Measurements from ENCODE around the gene SH2D6. TPM values are rescaled to one million over a fixed set of nuclear protein-coding genes. Genes with fewer than 3 reads are reported as not detected.

The SH2D6 gene
- polyA plus RNA-seq, 3 donors, result not detected

- Mint-ChIP-seq H3K27ac (peak overlapping the region in 1 of 7 donors; percentile 40), H3K4me3 (no peak overlapping the region)
Measured at GRCh38 chr2:85423525-85423924, 5.0 kb downstream of the SH2D6 start.

GRCh38 chr2:85425588-85425987, 7.1 kb downstream of the SH2D6 start:
- H2AFZ ChIP-seq (ENCODE audit: insufficient read depth, low read depth, low read length, poor library complexity, severe bottlenecking), result no peak overlapping the region
- Mint-ChIP-seq H3K9me3 (peaks cover 0 to 1% (median 0%) of the 10 kb centered on the region in 7 donors), H3K27ac (peak overlapping the region in 1 of 7 donors; percentile 38), H3K4me3 (no peak overlapping the region), H3K36me3 (peaks cover 1 to 4% of the 10 kb centered on the region in 2 donors), H3K27me3 (ENCODE audit: low read depth in 3 of 3) (peaks cover 0 to 3% (median 0%) of the 10 kb centered on the region in 3 donors), H3K4me1 (peaks cover 50% of the 10 kb centered on the region)
- no peaks in the 10 kb centered on the region for H3K9me3 ChIP-seq (replicated peaks in 1 of 2; ENCODE audit: control insufficient read depth in 1 of 2, insufficient read depth in 1 of 2, low read length in 2 of 2)
- peaks cover 40 to 43% of the 10 kb centered on the region in 2 donors for H3K4me1 ChIP-seq (ENCODE audit: control insufficient read depth in 1 of 2, insufficient read depth in 2 of 2, low read length in 2 of 2)
- no peak overlapping the region for H3K27ac ChIP-seq (ENCODE audit: low read depth in 1 of 2, low read length in 2 of 2)
- intact Hi-C loops (cut with micrococcal nuclease), result no loop called here
- H3K4me3 ChIP-seq (replicated peaks in 1 of 3; ENCODE audit: low read depth in 2 of 3, low read length in 3 of 3), result no peak overlapping the region
- H3K9ac ChIP-seq (ENCODE audit: insufficient read depth, low read length, poor library complexity, severe bottlenecking), result no peak overlapping the region
- no peak for DNase-seq
- H4K20me1 ChIP-seq (ENCODE audit: insufficient read depth, low read length), result no peaks in the 10 kb centered on the region
- H3K36me3 ChIP-seq (replicated peaks in 1 of 2; ENCODE audit: control insufficient read depth in 1 of 2, insufficient read depth in 2 of 2, low read length in 2 of 2), result no peaks in the 10 kb centered on the region
- no peaks in the 10 kb centered on the region for H3K27me3 ChIP-seq (ENCODE audit: control insufficient read depth in 2 of 2, insufficient read depth in 2 of 2, low read length in 2 of 2)
- 93% methylated on average over 3 of the region's 3 CpGs for WGBS (ENCODE audit: insufficient coverage)
- no peak for TF ChIP-seq CTCF (IDR thresholded peaks at IDR 0.05)
- H3K79me2 ChIP-seq (ENCODE audit: insufficient read depth, low read length), result no peaks in the 10 kb centered on the region
- H3K4me2 ChIP-seq (replicated peaks; ENCODE audit: extremely low read depth, low read length, poor library complexity, severe bottlenecking), result no peak overlapping the region

More at GRCh38 chr2:85423525-85423924, 5.0 kb downstream of the SH2D6 start:
- Histone ChIP-seq H3K27ac (ENCODE audit: low read depth in 1 of 2, low read length in 2 of 2) (no peak overlapping the region), H2AFZ (ENCODE audit: insufficient read depth, low read depth, low read length, poor library complexity, severe bottlenecking) (peak overlapping the region; percentile 3), H4K20me1 (ENCODE audit: insufficient read depth, low read length) (no peaks in the 10 kb centered on the region), H3K9ac (ENCODE audit: insufficient read depth, low read length, poor library complexity, severe bottlenecking) (no peak overlapping the region), H3K4me2 (replicated peaks; ENCODE audit: extremely low read depth, low read length, poor library complexity, severe bottlenecking) (no peak overlapping the region), H3K4me1 (ENCODE audit: control insufficient read depth in 1 of 2, insufficient read depth in 2 of 2, low read length in 2 of 2) (peaks cover 39 to 47% of the 10 kb centered on the region in 2 donors), H3K79me2 (ENCODE audit: insufficient read depth, low read length) (peaks cover 8% of the 10 kb centered on the region), H3K9me3 (replicated peaks in 1 of 2; ENCODE audit: control insufficient read depth in 1 of 2, insufficient read depth in 1 of 2, low read length in 2 of 2) (no peaks in the 10 kb centered on the region), H3K4me3 (replicated peaks in 1 of 3; ENCODE audit: low read depth in 2 of 3, low read length in 3 of 3) (no peak overlapping the region), H3K27me3 (ENCODE audit: control insufficient read depth in 2 of 2, insufficient read depth in 2 of 2, low read length in 2 of 2) (no peaks in the 10 kb centered on the region), H3K36me3 (replicated peaks in 1 of 2; ENCODE audit: control insufficient read depth in 1 of 2, insufficient read depth in 2 of 2, low read length in 2 of 2) (no peaks in the 10 kb centered on the region)
- Mint-ChIP-seq H3K4me1 (peaks cover 51% of the 10 kb centered on the region), H3K27me3 (ENCODE audit: low read depth in 3 of 3) (peaks cover 0 to 3% (median 0%) of the 10 kb centered on the region in 3 donors), H3K36me3 (peaks cover 1 to 4% of the 10 kb centered on the region in 2 donors), H3K9me3 (peaks cover 0 to 1% (median 0%) of the 10 kb centered on the region in 7 donors)
- 53% methylated on average over 4 of the region's 5 CpGs for WGBS (ENCODE audit: insufficient coverage)
- intact Hi-C loops (cut with micrococcal nuclease), result loop anchor here in 1 of 2 donors (5.0 kb wide), 1 partner anchor 114 kb away; the partner anchor contains the start of gene MAT2A
- DNase-seq, result no peak
- no peak for TF ChIP-seq CTCF (IDR thresholded peaks at IDR 0.05)

Measured in CD14-positive monocyte (primary cell).